GM20000 (cell line): ENCODE data around the gene GIMAP5.

Experiments
- DNase-seq: peaks from one replicate; pipeline ENCODE4 v3.0.0; 2012; ENCODE audit warnings: low spot score
- TF ChIP-seq, protein P1 (sequence below): IDR thresholded peaks from 2 replicates; pipeline ENCODE4 v1.5.1; 2012; ENCODE audit warnings: mild to moderate bottlenecking, control low read depth; ENCODE audit errors: extremely low read depth, missing control alignments

GIMAP5 gene

DNA sequence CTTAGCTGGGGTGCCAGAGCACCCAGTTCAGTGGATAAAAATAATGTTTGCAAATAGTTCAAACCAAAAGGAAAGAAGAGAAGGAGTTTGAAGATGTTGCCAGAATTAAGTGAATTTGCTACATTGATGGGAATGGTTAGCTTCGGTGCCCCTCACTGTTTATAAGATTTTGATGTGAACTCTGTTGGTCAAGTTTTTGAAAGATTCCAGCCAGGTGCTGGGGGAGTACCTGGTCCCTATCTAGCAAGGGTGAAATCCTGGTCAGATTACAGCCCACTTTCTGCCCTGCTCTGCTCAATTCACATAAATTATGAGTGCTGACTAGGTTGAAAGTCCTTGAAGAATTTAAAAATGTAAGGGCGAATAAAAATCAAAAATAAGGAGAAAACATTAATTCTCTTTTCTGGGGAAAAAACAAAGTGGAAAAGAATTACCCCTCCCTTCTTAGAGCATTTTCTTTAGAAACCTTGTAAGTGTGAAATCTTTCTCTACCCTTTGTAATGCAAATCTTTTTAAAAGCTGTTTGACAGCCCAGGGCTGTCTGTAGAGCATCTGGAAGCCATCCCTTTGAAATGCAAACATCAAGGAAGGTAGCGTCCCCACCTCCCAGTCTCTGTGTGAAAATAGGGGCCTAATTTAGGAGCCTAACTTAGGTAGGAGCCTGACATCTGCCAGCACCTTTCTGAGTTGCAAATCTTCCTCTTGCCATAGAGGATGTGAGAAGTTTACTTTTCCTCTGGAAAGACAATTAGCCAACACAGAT, 1.4 kb upstream of the GIMAP5 start:
- TF ChIP-seq, protein P1, sequence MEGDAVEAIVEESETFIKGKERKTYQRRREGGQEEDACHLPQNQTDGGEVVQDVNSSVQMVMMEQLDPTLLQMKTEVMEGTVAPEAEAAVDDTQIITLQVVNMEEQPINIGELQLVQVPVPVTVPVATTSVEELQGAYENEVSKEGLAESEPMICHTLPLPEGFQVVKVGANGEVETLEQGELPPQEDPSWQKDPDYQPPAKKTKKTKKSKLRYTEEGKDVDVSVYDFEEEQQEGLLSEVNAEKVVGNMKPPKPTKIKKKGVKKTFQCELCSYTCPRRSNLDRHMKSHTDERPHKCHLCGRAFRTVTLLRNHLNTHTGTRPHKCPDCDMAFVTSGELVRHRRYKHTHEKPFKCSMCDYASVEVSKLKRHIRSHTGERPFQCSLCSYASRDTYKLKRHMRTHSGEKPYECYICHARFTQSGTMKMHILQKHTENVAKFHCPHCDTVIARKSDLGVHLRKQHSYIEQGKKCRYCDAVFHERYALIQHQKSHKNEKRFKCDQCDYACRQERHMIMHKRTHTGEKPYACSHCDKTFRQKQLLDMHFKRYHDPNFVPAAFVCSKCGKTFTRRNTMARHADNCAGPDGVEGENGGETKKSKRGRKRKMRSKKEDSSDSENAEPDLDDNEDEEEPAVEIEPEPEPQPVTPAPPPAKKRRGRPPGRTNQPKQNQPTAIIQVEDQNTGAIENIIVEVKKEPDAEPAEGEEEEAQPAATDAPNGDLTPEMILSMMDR, result no peak
- DNase-seq, result no peak

DNA sequence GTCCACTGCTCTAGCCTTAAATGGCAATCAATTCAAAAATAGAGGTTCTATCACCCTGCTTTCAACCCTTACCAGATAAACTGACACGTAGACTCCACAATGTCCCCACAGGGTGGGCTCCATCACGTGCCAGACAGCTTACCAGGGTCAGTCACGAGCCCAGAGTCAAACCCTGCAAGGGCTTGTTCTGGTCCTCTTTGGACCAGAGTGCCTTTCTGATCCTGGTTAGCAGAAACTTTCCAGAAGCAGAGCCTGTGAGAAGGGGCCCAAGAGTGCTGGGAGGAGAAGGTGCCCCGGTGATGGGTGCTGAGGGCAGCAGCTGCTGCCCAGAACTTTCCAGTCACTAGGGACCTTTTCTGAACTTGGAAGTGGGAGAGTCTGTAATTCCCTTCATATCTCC, 354 bp upstream of the GIMAP5 start:
- TF ChIP-seq, protein P1, result no peak
- DNase-seq, result no peak

DNA sequence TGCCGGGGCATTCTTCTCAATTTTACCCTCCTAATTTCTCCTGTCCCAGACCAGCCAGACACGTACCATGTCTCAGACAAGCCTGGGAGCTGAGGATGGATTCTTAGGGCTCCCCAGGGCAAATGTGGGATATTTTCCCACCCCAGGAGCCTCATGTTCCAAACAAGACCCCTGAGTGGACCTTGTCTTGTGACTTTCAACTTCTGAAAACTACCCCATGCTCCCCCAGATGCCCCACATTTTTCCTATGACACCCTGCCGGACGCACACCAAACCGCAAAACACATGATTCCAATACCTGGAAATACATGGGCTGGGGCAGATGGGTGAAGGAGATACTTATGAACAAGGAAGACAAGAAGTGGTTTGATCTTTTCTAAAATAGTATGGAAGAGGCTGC, 874 bp downstream of the GIMAP5 start:
- TF ChIP-seq, protein P1, result no peak
- no peak for DNase-seq

DNA sequence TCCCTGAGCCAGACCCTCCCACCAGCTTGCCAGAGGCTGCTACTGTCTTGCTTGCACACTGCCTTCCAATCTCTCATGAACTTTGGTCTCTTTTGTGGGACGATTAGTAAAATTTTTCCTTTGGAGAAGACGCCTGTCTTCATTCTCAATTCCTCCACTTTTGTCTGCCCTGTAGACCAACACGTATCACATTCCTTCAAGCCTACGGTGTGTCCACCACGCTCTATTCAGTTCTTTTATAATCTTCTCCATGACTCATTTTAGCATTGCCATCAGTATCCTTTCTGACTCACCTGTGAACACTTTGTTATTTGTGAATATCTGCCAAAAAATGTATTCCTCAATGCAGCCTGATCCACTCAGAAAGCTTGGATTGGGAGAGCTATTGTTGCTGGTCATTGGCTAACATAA, 1.4 kb downstream of the GIMAP5 start:
- TF ChIP-seq, protein P1, result no peak
- no peak for DNase-seq

DNA sequence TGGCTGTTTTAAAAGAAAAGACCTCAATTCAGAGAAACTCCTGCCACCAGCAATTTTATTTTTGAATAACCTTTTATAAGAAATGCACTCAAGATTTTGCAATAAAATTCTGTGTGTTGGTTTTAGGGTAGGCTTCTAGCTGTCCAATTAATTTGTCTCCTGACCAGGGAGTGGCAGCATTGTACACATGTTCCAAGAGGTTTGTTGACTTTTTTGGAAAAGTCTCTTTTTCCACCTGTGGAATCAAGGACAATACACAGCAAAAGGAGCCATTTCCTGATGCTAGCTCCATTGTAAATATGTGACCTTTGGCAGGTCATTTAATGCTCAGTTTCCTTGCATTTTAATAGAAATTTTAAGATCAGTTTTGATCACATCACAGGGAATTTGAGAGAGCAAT, 1.8 kb downstream of the GIMAP5 start:
- TF ChIP-seq, protein P1, result no peak
- no peak for DNase-seq

DNA sequence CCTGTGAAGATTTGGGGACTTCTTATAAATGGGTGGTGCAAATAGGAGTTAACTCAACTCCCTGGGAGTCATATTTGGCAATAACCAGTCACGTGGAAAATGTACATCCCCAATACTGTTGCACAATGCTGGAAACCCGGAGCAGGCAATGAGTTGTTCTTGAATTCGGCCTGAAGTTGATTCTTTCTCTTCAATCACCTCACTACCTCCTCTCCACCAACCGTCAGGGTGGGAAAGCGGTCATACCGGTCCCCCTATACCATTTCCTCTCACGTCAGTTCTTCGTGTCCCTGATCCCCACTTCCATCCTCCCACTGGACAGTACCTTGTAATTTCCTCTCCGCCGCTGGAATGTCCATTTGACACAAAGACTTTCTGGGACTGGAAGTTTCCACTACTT, 2.8 kb downstream of the GIMAP5 start:
- DNase-seq, result no peak
- TF ChIP-seq, protein P1, result no peak

DNA sequence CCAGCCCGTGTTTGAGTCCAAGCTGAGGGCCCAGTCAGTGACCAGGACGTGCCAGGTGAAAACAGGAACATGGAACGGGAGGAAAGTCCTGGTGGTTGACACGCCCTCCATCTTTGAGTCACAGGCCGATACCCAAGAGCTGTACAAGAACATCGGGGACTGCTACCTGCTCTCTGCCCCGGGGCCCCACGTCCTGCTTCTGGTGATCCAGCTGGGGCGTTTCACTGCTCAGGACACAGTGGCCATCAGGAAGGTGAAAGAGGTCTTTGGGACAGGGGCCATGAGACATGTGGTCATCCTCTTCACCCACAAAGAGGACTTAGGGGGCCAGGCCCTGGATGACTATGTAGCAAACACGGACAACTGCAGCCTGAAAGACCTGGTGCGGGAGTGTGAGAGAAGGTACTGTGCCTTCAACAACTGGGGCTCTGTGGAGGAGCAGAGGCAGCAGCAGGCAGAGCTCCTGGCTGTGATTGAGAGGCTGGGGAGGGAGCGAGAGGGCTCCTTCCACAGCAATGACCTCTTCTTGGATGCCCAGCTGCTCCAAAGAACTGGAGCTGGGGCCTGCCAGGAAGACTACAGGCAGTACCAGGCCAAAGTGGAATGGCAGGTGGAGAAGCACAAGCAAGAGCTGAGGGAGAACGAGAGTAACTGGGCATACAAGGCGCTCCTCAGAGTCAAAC, 5.2 kb downstream of the GIMAP5 start:
- DNase-seq, result no peak
- TF ChIP-seq, protein P1, result no peak
